Motor neuron (in vitro differentiated cells): Measurements from ENCODE around the gene MIS18BP1. TPM values are rescaled to one million over a fixed set of nuclear protein-coding genes. Genes with fewer than 3 reads are reported as not detected.
A peak's percentile ranks its signal among the peaks of the same experiment; 100 is the strongest.
"Not testable (repeated sequence)": the region's sequence is repeated elsewhere in the genome, so short reads cannot be mapped to it uniquely, and the experiment has no call there.

Experiments used
- ATAC-seq, 8 experiments: fragments of 200-7000 bp; cut with Tn5 transposase; replicated peaks in 6 of 8; 2 replicates each; pipeline ENCODE4 v1.8.0; 2021; ENCODE audit warnings: mild to moderate bottlenecking in 8 of 8, moderate library complexity in 8 of 8
- H3K27ac ChIP-seq, 2 donors: fragments of 250-450 bp; sonication (Bioruptor Pico); 2 replicates each; pipeline ENCODE4 v1.9.0; 2021; ENCODE audit warnings: antibody characterized with exemption in 2 of 2, mild to moderate bottlenecking in 2 of 2, moderate library complexity in 1 of 2
- H3K4me1 ChIP-seq, 2 donors: fragments of 250-450 bp; sonication (Bioruptor Pico); replicated peaks in 1 of 2; 2 replicates each; pipeline ENCODE4 v1.6.1; 2021; ENCODE audit warnings: antibody characterized with exemption in 2 of 2, mild to moderate bottlenecking in 2 of 2, moderate library complexity in 1 of 2
- H3K4me3 ChIP-seq, 5 donors: fragments of 250-450 bp; sonication (Bioruptor Pico); 2 replicates each; pipeline ENCODE4 v1.9.0; 2021; ENCODE audit warnings: antibody characterized with exemption in 5 of 5, mild to moderate bottlenecking in 5 of 5, moderate library complexity in 4 of 5
- WGBS, 10 experiments: fragments of 450-650 bp; shearing (Covaris generic); methylation state at CpG; one replicate each; pipeline ENCODE4 v1.0.0; 2022; 5-methylcytosine and 5-hydroxymethylcytosine counted together
- in situ Hi-C, 9 experiments: fragments of 400-800 bp; cut with MboI; loops; one replicate each; pipeline ENCODE4 v1.15.0; 2021; ENCODE audit warnings: low sequenced_read_pairs in 9 of 9, low pct_unique_long_range_greater_than_20kb in 2 of 9; ENCODE audit not compliant: unreplicated experiment in 9 of 9
- total RNA-seq, 8 experiments: library from RNA; unstranded; fragments of 300-600 nt; gene quantifications; 2 replicates each; pipeline versions ENCODE4 v1.2.3 to v1.2.4, GENCODE V29; 2022

Gene MIS18BP1
- total RNA-seq, result 10 to 100 TPM in 4 of 8 experiments, 1 to 10 TPM in 4; 2.3 to 49.8 (median 8.3) TPM

GRCh38 chr14:45253070-45253753 lies at the start of gene MIS18BP1:
Gene MIS18BP1, minus strand, starts transcription at chr14:45253202. Its CDS starts 5,916 bp downstream, at chr14:45247286.
- in situ Hi-C loops, result loop anchor here in 5 of 9 experiments (25.0 kb wide), 1 partner anchor 341 kb away; no protein-coding TSS in a partner anchor
- peak; percentile 91 to 98 (median 95) for ATAC-seq
- WGBS, 10 experiments, result 0 to 100% (median 2%) methylated on average over 1 to 21 of the region's 61 CpGs; no CpG with 5 or more reads in 1 of the 10 experiments
- Histone ChIP-seq H3K27ac (no peak within 1 kb of the TSS), H3K4me3 (peak within 1 kb of the TSS; percentile 43 to 52 (median 50)), H3K4me1 (peaks cover 3 to 4% of the 10 kb centered on the region in 2 donors)

GRCh38 chr14:45298423-45299117 lies 45.6 kb upstream of the MIS18BP1 start:
- Histone ChIP-seq H3K4me1 (no peaks in the 10 kb centered on the region), H3K4me3 (no peak overlapping the region), H3K27ac (no peak overlapping the region)
- in situ Hi-C loops, result loop anchor here in 1 of 9 experiments (25.0 kb wide), 1 partner anchor 214 kb away; no protein-coding TSS in a partner anchor
- peak in 3 of 8 experiments; percentile 25 to 89 (median 41) for ATAC-seq
- WGBS, 10 experiments, result 19 to 90% (median 61%) methylated on average over 1 to 4 of the region's 4 CpGs; no CpG with 5 or more reads in 2 of the 10 experiments

- H3K4me3 ChIP-seq, H3K27ac ChIP-seq, H3K4me1 ChIP-seq, ATAC-seq: not testable (repeated sequence)
- in situ Hi-C loops, result loop anchor here in 1 of 9 experiments (25.0 kb wide), 1 partner anchor 218 kb away; no protein-coding TSS in a partner anchor
- 0 to 67% (median 31%) methylated on average over 1 of the region's 1 CpG; no CpG with 5 or more reads in 2 of the 10 experiments for WGBS, 10 experiments
Observed at GRCh38 chr14:45294796-45295195, 41.8 kb upstream of the MIS18BP1 start.

GRCh38 chr14:45290547-45290946 lies 37.5 kb upstream of the MIS18BP1 start:
- Histone ChIP-seq H3K27ac (no peak overlapping the region), H3K4me1 (peaks cover 0 to 1% of the 10 kb centered on the region in 2 donors), H3K4me3 (no peak overlapping the region)
- in situ Hi-C loops, result loop anchor here in 1 of 9 experiments (25.0 kb wide), 1 partner anchor 222 kb away; no protein-coding TSS in a partner anchor
- no peak for ATAC-seq

- no peak overlapping the region for H3K4me3 ChIP-seq
- in situ Hi-C loops, result loop anchor here in 1 of 9 experiments (25.0 kb wide), 1 partner anchor 225 kb away; no protein-coding TSS in a partner anchor
- WGBS, 10 experiments, result 22 to 100% (median 60%) methylated on average over 2 of the region's 2 CpGs; no CpG with 5 or more reads in 4 of the 10 experiments
- H3K4me1 ChIP-seq, result peaks cover 0 to 2% of the 10 kb centered on the region in 2 donors
- no peak overlapping the region for H3K27ac ChIP-seq
- no peak for ATAC-seq
Observed at GRCh38 chr14:45287610-45288009, 34.6 kb upstream of the MIS18BP1 start.

- WGBS, 10 experiments, result 0 to 92% (median 60%) methylated on average over 1 to 2 of the region's 2 CpGs; no CpG with 5 or more reads in 1 of the 10 experiments
- Histone ChIP-seq H3K4me1 (peaks cover 0 to 2% of the 10 kb centered on the region in 2 donors), H3K27ac (no peak overlapping the region), H3K4me3 (no peak overlapping the region)
- in situ Hi-C loops, result loop anchor here in 1 of 9 experiments (25.0 kb wide), 1 partner anchor 227 kb away; no protein-coding TSS in a partner anchor
- no peak for ATAC-seq
Observed at GRCh38 chr14:45284802-45285201, 31.8 kb upstream of the MIS18BP1 start.

- in situ Hi-C loops, result loop anchor here in 1 of 9 experiments (25.0 kb wide), 1 partner anchor 230 kb away; no protein-coding TSS in a partner anchor
- ATAC-seq, H3K27ac ChIP-seq, H3K4me3 ChIP-seq, H3K4me1 ChIP-seq: not testable (repeated sequence)
- 0 to 100% (median 78%) methylated on average over 1 to 11 of the region's 12 CpGs; no CpG with 5 or more reads in 1 of the 10 experiments for WGBS, 10 experiments
Observed at GRCh38 chr14:45281731-45282400, 28.9 kb upstream of the MIS18BP1 start.

- Histone ChIP-seq H3K27ac (no peak overlapping the region), H3K4me1 (no peaks in the 10 kb centered on the region), H3K4me3 (no peak overlapping the region)
- ATAC-seq, result no peak
- in situ Hi-C loops, result loop anchor here in 5 of 9 experiments (25.0 kb wide), 1 partner anchor 360 kb away; no protein-coding TSS in a partner anchor
- WGBS, 10 experiments, result 49 to 100% (median 87%) methylated on average over 1 to 6 of the region's 6 CpGs
Observed at GRCh38 chr14:45271858-45272537, 19.0 kb upstream of the MIS18BP1 start.

- no peak for ATAC-seq
- H3K4me3 ChIP-seq, result no peak overlapping the region
- no peak overlapping the region for H3K27ac ChIP-seq
- in situ Hi-C loops, result loop anchor here in 5 of 9 experiments (25.0 kb wide), 1 partner anchor 358 kb away; no protein-coding TSS in a partner anchor
- 0 to 88% (median 78%) methylated on average over 1 of the region's 1 CpG; no CpG with 5 or more reads in 4 of the 10 experiments for WGBS, 10 experiments
- H3K4me1 ChIP-seq, result no peaks in the 10 kb centered on the region
Observed at GRCh38 chr14:45270031-45270430, 17.0 kb upstream of the MIS18BP1 start.

- peak in 4 of 8 experiments; percentile 48 to 74 (median 66) for ATAC-seq
- Histone ChIP-seq H3K4me1 (no peaks in the 10 kb centered on the region), H3K4me3 (no peak overlapping the region), H3K27ac (no peak overlapping the region)
- in situ Hi-C loops, result loop anchor here in 5 of 9 experiments (25.0 kb wide), 1 partner anchor 355 kb away; no protein-coding TSS in a partner anchor
Observed at GRCh38 chr14:45267071-45267470, 14.1 kb upstream of the MIS18BP1 start.

GRCh38 chr14:45262637-45263036 lies 9.6 kb upstream of the MIS18BP1 start:
- ATAC-seq, result no peak
- in situ Hi-C loops, result loop anchor here in 5 of 9 experiments (25.0 kb wide), 1 partner anchor 350 kb away; no protein-coding TSS in a partner anchor
- 29 to 93% (median 72%) methylated on average over 1 to 4 of the region's 4 CpGs for whole genome bisulfite sequencing, 10 experiments
- H3K4me3 ChIP-seq, result no peak overlapping the region
- H3K4me1 ChIP-seq, result no peaks in the 10 kb centered on the region
- no peak overlapping the region for H3K27ac ChIP-seq

GRCh38 chr14:45261209-45261608 lies 8.2 kb upstream of the MIS18BP1 start:
- H3K27ac ChIP-seq, result no peak overlapping the region
- no peaks in the 10 kb centered on the region for H3K4me1 ChIP-seq
- no peak for ATAC-seq
- 0 to 100% (median 37%) methylated on average over 1 to 2 of the region's 2 CpGs; no CpG with 5 or more reads in 2 of the 10 experiments for WGBS, 10 experiments
- no peak overlapping the region for H3K4me3 ChIP-seq
- in situ Hi-C loops, result loop anchor here in 5 of 9 experiments (25.0 kb wide), 1 partner anchor 349 kb away; no protein-coding TSS in a partner anchor
